ENCODE measurements around the gene DCDC1.

DCDC1 gene

GRCh38 chr11:30889143-30889794 is 480.3 kb downstream of the DCDC1 start:
- DNase-seq (ENCODE audit: low read depth), result no peak
- H3K4me3 ChIP-seq (ENCODE audit: low read depth, low read length), result no peak overlapping the region
- no peak for TF ChIP-seq POLR2A (IDR thresholded peaks at IDR 0.05; ENCODE audit: extremely low read depth, insufficient read length)
- TF ChIP-seq MYC (IDR thresholded peaks at IDR 0.05; ENCODE audit: low read depth, low read length), result no peak
- TF ChIP-seq, protein P1, sequence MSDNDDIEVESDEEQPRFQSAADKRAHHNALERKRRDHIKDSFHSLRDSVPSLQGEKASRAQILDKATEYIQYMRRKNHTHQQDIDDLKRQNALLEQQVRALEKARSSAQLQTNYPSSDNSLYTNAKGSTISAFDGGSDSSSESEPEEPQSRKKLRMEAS (IDR thresholded peaks at IDR 0.05; ENCODE audit: low read depth, low read length), result no peak
- no peak for TF ChIP-seq CTCF (IDR thresholded peaks at IDR 0.05; ENCODE audit: low read depth, low read length)

- no peak for TF ChIP-seq POLR2A (IDR thresholded peaks at IDR 0.05; ENCODE audit: extremely low read depth, insufficient read length)
- TF ChIP-seq, protein P1 (IDR thresholded peaks at IDR 0.05; ENCODE audit: low read depth, low read length), result no peak
- TF ChIP-seq CTCF (IDR thresholded peaks at IDR 0.05; ENCODE audit: low read depth, low read length), result no peak
- no peak for TF ChIP-seq MYC (IDR thresholded peaks at IDR 0.05; ENCODE audit: low read depth, low read length)
- no peak for DNase-seq (ENCODE audit: low read depth)
- H3K4me3 ChIP-seq (ENCODE audit: low read depth, low read length), result no peak overlapping the region
Measured at GRCh38 chr11:30879322-30880005, 490.1 kb downstream of the DCDC1 start.

- H3K4me3 ChIP-seq (ENCODE audit: low read depth, low read length), result no peak overlapping the region
- DNase-seq (ENCODE audit: low read depth), result no peak
- TF ChIP-seq CTCF (IDR thresholded peaks at IDR 0.05; ENCODE audit: low read depth, low read length) (no peak), POLR2A (IDR thresholded peaks at IDR 0.05; ENCODE audit: extremely low read depth, insufficient read length) (no peak), MYC (IDR thresholded peaks at IDR 0.05; ENCODE audit: low read depth, low read length) (no peak)
- TF ChIP-seq, protein P1 (IDR thresholded peaks at IDR 0.05; ENCODE audit: low read depth, low read length), result no peak
Measured at GRCh38 chr11:30878400-30878799, 491.1 kb downstream of the DCDC1 start.

GRCh38 chr11:30876663-30877396 is 492.7 kb downstream of the DCDC1 start:
- TF ChIP-seq CTCF (IDR thresholded peaks at IDR 0.05; ENCODE audit: low read depth, low read length) (no peak), POLR2A (IDR thresholded peaks at IDR 0.05; ENCODE audit: extremely low read depth, insufficient read length) (no peak), MYC (IDR thresholded peaks at IDR 0.05; ENCODE audit: low read depth, low read length) (no peak)
- TF ChIP-seq, protein P1 (IDR thresholded peaks at IDR 0.05; ENCODE audit: low read depth, low read length), result no peak
- no peak overlapping the region for H3K4me3 ChIP-seq (ENCODE audit: low read depth, low read length)
- DNase-seq (ENCODE audit: low read depth), result no peak

- no peak for DNase-seq (ENCODE audit: low read depth)
- H3K4me3 ChIP-seq (ENCODE audit: low read depth, low read length), result no peak overlapping the region
- no peak for TF ChIP-seq CTCF (IDR thresholded peaks at IDR 0.05; ENCODE audit: low read depth, low read length)
- TF ChIP-seq, protein P1 (IDR thresholded peaks at IDR 0.05; ENCODE audit: low read depth, low read length), result no peak
- no peak for TF ChIP-seq MYC (IDR thresholded peaks at IDR 0.05; ENCODE audit: low read depth, low read length)
- no peak for TF ChIP-seq POLR2A (IDR thresholded peaks at IDR 0.05; ENCODE audit: extremely low read depth, insufficient read length)
Measured at GRCh38 chr11:30876228-30876627, 493.3 kb downstream of the DCDC1 start.
